HuH-7 (cell line): ENCODE data around the gene NASP.
A peak's percentile ranks its signal among the peaks of the same experiment; 100 is the strongest.
"Not testable (repeated sequence)": the region's sequence is repeated elsewhere in the genome, so short reads cannot be mapped to it uniquely, and the experiment has no call there.

Experiments used
- DNase-seq: peaks from one replicate; pipeline ENCODE4 v3.0.0; 2011; ENCODE audit warnings: low spot score

Gene NASP

DNA sequence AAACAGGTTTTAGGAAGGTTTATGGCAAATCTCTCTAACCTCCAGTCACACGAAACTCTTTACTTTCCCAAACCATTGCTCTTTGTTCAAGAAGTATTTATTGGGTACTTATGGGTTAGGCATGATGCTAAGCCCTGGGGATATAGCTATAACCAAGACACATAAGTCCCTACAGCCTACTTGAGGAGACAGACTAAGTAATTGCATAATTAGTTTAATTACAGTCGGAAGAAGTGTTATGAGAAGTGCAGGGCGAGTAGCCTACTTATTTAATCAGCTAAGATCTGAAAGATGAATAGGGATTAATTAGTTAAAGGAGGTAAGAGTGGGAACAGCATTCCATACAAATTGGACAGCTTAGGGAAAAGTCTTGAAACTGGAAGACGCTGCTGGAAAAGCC, 13.2 kb upstream of the NASP start:
- no peak for DNase-seq

DNA sequence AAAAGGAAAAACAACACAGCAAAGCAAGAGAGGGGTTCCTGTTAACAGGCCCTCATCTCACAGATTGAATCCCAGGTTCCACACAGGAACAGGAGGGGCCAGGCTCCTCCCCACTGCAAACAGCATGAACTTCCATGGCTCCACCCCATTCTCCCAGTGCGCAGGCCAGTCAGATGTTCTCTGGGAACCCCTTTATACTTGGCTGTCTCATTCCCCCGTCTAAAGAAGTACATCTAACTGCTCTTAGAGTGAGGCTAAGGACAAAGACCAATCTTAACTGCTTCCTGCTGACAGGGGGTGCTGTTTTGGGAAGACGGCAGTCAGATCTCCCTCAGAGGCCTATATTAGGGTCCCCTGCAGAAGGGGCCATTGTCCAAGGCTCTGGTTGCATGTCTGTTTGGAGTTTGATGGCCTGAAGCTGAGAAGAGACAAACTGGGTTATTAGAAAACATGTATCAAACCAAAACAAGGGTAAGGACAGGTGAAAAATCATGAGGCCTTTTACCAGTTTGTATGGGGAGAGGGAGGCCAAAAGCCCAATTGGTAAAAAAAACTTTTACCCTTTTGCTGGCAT, 10.5 kb upstream of the NASP start:
- DNase-seq, result no peak

DNA sequence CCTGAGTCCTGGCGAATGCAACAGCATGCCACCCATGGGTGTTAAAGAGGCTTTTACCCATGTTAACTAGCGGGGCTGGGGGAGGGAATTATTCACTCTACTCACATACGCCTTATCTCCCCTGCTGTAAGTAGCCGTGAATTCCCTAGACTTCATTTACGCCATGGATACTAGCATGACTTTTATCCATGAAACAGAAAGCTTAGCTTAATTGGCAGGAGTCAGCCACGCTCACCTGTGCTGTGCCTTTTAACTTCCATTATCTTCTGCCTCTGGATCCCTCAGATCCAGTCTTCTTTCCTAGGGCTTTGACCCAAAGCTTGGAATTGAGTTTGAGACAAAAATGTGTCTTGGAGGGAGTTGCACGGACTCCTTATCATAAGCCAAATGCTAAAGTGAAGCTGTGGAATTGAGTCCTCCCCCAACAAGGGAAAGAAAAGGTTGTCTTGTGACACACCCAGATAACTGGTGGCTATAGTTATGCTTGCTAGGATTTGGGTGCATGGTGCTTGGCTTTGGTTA, 9.7 kb upstream of the NASP start:
- DNase-seq, result no peak

DNA sequence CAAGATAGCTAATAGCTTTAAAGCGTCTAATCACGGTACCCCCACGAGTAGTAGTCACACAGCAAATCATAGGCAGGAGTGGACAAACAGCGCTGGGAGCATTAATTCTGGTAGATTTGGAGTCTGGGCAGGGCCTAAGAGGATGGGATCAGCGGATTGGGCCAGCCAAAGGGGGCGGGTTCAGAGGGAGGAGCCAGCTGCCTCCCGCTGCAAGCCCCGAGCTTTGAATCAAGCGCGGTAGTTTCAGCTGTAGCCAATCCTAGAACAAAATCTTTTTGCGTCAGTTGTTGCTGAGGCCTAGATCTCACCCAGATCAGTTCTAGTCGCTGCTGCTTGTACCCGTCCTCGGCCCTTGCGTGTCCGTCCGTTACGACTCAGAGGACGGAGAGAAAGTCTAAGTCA, 576 bp upstream of the NASP start:
- peak; percentile 98 for DNase-seq

DNA sequence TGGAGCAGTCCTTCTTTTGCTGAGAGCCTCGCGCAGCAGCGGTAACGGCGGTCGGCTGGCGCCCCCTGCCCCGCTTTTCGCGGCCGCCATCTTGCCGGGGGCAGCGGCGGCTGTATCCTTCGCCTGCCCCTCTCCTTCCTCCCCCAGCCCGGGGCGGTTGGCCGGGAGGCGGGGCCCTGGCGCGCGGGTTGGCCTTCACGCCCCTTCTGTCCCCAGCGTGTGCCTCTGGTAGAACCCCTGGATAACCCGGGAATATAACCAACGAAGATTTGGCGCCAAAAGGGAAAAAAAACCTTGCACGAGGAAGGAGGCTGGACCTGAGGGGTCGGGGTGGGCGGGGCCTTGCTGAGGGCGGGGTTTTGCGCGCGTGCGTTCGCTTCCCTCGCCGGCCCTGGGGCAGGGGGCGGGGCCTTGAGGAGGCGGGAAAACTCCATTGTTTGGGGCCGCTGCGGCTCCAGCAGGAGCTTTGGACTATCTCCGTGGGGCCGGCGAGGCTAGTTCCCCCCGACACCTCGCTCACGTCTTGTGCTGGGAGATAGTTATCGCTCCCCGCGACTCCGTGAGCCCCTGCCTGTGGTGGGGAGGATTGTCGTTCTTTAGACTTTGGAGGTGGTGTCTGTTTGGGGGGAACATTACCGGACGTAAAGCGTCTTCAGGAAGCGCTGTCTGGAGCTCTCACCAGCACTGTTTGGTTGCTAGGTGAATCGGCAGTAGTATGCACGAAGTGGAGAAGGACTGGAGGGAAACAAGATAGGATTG, 689 bp downstream of the NASP start:
- peak; percentile 87 for DNase-seq

DNA sequence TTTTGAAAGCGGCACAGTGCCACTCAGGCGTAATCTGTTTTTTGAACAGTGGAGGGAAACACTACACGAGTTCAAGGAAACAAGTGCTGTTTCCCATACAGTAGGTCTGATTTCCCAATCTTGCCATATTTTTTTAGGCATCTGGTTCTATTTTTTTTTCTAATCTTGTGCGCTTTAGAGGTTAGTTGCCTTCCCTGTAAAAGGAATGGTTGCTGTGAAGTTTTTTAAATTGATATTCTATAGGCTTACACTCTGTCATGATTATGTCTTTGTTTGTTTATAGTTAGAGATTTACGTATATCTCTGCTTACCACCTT, 1.2 kb downstream of the NASP start:
- no peak for DNase-seq

DNA sequence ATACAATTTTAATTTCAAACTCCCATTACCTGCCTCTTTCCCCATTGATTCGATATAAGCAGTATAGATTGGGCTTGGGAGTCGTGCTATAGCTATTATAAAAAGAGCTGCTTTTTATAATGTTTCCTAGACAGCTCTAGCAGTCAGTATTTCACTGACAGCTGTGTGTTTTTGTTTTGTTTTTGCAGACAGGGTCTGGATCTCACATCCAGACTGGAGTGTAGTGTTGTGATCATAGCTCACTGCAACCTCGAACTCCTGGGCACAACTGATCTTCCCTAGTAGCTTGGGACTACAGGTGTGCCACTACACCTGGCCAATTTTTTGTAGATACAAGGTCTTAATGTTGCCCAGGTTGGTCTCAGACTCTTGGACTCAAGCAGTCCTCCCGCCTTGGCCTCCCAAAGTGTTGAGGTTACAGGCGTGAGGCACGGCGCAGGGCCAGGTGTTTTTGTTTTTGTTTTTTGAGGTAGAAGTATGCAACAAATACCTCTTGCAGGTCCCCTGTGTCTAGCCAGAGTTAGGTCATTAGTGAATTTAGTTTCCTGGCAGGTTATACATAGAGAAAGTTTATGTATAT, 1.7 kb downstream of the NASP start:
- DNase-seq, result no peak

DNA sequence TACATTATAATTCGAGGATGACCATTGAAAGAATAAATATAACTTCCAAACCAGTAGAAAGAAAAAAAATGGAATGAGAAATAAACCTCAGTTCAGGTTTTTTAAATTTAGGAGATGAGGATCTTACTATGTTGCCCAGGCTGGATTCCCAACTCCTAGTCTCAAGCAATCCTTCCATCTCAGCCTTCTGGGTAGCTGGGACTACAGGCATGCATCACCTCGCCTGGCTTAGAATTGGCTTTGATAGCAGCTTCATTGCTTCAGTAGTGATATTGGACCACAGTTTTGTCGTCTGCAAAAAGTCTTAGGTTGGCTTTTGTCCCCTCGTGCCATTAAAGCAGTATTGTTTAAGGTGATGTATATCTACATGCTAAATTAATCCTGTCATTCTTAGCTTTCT, 2.9 kb downstream of the NASP start:
- no peak for DNase-seq

DNA sequence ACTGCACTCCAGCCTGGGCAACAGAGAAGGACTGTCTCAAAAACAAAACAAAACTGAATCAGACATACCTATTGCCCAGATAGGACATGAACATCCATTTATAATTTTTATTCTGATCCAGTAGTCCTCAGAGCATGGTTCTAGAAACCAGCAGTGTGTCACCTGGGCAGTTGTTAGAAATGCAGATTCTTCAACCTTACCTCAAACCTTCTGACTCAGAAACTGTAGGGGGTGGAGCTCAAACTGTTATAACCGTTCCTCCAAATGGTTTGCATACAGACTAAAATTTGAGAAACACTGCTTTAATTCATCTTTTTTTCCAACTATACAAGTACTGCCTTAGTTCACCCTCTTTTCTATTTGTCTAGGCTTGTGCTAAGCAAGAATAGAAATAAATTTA, 6.0 kb downstream of the NASP start:
- DNase-seq, result no peak

DNA sequence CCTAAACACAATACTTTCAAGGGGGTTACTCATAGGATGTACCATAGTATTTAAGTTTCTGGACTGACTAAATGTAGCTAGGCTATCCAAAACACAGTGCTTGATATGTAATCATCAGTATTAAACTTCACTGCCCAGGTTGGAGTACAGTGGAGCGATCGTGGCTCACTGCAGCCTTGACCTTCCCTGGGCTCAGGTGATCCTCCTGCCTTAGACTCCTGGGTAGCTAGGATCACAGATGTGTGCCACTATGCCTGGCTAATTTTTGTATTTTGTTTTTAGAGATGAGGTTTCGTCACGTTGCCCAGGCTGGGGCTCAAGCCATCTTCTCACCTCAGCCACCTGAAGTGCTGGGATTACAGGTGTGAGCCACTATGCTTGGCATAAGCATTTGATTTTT, 10.6 kb downstream of the NASP start:
- no peak for DNase-seq

DNA sequence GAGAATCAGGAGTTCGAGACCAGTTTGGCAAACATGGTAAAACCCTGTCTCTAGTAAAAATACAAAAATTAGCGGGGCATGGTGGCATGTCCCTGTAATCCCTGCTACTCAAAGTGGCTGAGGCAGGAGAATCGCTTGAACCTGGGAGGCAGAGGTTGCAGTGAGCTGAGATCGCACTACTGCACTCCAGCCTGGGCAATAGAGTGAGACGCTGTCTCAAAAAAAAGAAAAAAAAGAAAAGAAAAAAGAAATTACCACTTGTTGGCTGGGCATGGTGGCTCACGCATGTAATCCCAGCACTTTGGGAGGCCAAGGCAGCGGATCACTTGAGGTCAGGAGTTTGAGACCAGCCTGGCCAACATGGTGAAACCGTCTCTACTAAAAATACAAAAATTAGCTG, 12.9 kb downstream of the NASP start:
- not testable (repeated sequence) for DNase-seq

DNA sequence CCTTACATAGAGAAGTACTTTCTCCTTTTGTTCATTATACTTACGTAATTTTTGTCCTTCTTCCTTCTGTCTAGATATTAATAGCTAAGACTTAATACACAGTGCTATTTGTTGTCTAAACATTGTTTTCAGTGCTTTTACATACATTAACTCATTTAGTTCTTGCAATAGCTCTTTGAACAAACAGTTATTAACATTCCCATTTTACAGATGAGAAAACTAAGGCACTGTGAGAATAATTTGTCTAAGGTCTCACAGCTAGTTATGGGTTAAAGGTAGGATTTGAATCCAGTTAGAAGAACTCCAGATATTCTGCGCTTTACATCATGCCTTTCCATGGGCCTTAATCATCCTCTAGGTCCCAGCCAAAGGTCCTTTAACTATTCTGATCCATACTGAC, 20.4 kb downstream of the NASP start:
- no peak for DNase-seq

DNA sequence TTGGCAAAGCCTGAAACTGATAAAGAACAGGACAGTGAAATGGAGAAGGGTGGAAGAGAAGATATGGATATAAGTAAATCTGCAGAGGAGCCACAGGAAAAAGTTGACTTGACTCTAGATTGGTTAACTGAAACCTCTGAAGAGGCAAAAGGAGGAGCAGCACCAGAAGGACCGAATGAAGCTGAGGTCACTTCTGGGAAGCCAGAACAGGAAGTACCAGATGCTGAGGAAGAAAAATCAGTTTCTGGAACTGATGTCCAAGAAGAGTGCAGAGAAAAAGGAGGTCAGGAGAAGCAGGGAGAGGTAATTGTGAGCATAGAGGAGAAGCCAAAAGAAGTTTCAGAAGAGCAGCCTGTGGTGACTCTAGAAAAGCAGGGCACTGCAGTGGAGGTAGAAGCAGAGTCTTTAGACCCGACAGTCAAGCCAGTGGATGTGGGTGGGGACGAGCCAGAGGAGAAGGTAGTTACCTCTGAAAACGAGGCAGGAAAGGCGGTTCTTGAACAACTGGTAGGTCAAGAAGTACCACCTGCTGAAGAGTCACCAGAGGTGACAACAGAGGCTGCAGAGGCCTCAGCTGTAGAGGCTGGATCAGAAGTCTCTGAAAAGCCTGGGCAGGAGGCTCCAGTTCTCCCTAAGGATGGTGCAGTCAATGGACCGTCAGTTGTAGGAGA, 23.7 kb downstream of the NASP start:
- no peak for DNase-seq

DNA sequence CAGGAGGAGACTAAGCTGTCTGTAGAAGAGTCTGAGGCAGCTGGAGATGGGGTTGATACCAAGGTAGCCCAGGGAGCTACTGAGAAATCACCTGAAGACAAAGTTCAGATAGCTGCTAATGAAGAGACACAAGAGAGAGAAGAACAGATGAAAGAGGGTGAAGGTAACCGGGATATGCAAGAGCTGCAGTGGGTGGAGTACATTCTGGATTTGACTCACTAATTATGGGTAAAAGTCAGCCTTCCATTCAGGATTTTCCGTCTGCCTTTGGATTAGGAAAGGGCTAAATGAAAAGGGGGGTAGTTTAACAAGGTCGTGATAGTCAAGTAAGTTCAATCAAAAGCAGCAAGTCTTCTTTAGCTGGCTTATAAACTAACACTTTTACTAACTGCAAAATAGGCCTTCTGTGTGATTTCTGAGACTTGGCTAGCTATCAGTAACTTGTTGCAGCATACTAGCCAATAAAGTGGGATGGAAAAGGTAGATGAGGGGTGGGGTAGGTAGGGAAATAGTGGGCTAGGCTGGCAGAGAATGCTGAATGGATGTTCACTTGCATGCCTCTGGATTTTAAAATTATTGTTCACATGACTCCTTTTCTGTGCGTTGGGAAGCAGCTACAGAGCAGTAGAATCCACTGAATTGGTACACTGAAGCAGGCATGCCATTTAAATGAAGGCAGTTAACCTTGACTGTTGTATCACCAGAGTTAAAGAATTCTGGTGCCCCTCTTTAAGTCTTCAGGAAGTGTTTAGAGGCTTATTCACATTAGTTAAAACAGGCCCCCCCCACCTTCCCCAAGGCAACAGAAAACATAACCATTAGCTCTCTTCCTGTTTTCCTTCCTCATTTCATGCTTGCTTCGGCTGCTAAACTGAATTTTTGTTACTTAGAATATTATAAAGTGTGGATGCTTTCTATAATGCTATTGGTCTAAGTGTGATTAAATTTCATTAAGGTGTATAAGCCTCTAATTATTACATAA, 24.6 kb downstream of the NASP start:
- no peak for DNase-seq

DNA sequence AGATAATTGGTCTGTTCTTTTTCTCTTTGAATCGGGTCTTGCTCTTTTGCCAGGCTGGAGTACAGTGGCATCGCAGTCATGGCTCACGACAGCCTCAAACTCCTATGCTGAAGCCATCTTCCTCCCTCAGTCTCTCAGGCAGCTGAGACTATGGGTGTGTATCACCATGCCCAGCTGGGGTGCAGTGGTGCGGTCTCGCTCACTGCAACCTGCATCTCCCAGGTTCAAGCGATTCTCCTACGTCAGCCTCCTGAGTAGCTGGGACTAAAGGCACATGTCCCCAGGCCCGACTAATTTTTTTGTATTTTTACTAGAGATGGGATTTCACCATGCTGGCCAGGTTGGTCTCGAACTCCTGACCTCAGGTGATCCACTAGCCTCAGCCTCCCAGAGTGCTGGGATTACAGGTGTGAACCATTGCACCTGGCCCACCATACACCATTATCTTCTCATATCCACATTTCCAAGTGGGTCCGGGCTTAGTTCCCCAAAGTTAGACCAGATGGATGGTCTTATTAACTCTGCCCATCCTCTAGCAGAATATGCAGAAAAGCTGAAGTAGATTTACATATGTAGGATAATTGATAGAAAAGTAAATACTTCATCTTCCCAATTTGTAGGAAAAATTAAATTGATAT, 26.9 kb downstream of the NASP start:
- no peak for DNase-seq

DNA sequence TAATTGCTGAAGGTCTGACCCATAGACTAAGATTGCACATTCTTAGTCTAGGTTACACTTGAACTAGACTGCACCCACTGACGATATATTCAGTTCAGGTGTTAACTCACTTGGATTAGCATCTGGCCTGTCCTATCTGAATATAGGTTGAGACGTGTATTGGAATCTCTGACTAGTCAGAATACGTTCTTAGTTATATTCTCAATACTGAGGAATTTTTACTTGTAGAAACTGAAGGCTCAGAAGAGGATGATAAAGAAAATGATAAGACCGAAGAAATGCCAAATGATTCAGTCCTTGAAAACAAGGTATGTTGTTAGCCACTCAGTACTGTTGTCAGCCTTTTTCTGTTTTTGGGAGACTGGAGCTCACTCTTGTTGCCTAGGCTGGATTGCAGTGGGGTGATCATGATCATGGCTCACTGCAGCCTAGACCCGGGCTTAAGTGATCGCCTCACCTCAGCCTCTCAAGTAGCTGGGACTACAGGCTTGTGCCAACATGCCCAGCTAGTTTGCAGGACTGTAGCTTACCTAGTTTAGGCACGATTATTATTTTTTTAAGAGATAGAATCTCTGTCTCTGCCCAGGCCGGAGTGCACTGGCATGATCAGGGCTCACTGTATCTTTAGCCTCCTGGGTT, 29.2 kb downstream of the NASP start:
- no peak for DNase-seq

DNA sequence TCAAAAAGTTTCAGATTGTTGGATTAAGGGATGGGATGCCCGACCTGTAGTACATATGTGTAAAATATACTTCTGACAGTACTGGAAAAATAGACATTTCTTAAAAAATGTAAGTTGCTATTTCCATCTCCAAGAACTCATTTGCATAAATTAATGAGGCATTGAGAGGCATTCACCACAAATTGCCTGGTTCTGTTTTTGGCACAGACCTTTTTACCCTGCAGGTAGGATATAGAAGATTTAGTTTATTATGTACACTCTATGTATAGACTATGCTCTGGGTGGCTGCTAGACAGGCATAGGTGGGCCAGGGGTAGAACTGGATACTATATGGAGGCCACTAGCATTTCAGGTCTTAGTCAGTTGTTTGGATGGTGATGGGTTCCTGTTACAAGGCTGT, 32.0 kb downstream of the NASP start:
- no peak for DNase-seq

DNA sequence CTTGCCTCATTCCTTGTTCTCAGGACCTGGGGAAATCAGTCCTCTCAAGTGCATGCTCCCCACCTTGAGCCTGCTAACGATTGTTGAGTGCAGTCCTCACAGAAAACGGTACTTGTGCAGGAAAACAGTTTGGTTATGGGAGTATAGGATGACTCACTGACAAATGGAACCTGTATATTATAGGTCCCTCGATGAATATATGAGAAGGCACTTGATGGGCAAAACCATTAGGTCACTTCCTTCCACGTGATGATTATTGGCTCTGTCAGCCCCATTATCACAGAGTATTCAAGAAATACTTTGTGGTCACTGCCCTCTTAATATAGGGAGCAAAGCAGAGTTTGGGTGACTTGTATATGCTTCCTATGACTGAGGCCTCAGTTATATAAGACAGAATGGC, 33.8 kb downstream of the NASP start:
- no peak for DNase-seq

DNA sequence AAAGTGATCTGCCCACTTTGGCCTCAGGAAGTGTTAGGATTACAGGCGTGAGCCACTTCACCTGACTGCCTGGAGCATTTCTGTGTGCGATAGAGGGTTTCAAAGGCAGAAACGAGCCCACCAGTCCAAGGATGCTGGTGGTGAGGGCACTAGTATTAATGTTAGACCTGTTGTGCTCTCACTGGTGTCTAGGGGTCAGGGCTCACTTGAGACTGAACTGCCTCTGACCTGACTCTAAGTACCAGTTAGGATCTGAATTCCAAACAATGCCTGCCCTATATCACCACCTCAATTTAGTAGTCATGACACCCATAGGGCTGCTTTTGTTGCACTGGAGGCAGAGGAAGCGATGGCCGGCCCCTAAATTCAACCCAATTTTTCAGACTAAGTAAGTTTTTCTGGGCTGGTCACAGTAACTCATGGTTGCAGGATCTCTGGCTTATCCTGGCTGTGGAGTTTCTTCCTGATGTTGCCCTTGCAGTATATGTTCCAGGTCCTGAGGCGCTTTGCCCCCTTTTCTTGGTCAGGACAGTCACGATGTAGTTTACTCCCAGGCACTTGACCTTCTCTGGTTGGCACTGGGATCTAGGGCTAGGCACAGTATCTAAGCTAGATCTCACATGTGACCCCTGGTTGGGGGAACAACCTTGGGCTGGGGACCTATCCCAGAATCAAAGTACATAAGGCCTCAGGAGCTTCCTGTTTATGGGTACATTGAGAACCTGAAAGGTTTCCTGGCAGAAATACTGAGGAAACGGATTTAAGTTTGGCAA, 35.5 kb downstream of the NASP start:
- no peak for DNase-seq
